Measurements from ENCODE around the gene ABHD4. TPM values are rescaled to one million over a fixed set of nuclear protein-coding genes. Genes with fewer than 3 reads are reported as not detected.
A peak's percentile ranks its signal among the peaks of the same experiment; 100 is the strongest.

ABHD4 gene
- polyA plus RNA-seq, 2 of the 4 experiments (the other 2 are of a cell fraction) = 58.3 to 70.7 TPM

DNA sequence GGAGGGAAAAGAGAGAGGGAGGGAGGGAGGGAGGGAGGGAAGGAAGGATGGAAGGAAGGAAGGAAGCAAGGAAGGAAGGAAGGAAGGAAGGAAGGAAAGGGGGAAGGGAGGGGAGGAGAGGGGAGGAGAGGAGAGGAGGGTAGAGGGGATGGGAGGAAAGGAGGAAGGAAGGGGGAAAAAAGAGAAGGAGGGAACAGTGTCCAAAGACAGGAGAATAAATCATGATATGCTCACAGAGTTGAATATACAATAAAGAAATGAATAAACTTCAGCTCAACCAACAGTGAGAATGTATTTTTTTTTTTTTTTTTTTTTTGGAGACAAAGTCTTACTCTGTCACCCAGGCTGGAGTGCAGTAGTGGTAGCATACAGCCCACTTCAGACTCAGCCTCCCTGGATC lies 42.1 kb downstream of the ABHD4 start:
- CTCF ChIA-PET = interaction anchor here (0.6 to 15.5 kb wide), 5 partner anchors 15 to 260 kb away, joined by 3 to 376 read pairs (median 4); no protein-coding TSS in a partner anchor
- H3K4me1 ChIP-seq = peaks cover 21% of the 10 kb centered on the region; the same call in 2 of the 3 replicates
- no peak overlapping the region for H3K27ac ChIP-seq
- DNase-seq (ENCODE audit: low read depth in 1 of 2, low spot score in 1 of 2) (no peak), ATAC-seq (no peak), FAIRE-seq (no peak)
- POLR2A ChIA-PET = no interaction called here
- no peak overlapping the region for H3K4me3 ChIP-seq
- TF ChIP-seq CBX2 (IDR thresholded peaks at IDR 0.05; ENCODE audit: borderline replicate concordance, low read depth) (no peak), ZFP36 (IDR thresholded peaks at IDR 0.05; ENCODE audit: borderline replicate concordance, partially characterized antibody) (no peak), KDM5A (IDR thresholded peaks at IDR 0.05) (no peak), FOXS1 (CRISPR knock-in tag; IDR thresholded peaks at IDR 0.05) (no peak), EHMT2 (IDR thresholded peaks at IDR 0.05; ENCODE audit: low read depth) (no peak), FOSB (CRISPR knock-in tag; IDR thresholded peaks at IDR 0.05) (no peak), FOSL2 (IDR thresholded peaks at IDR 0.05) (no peak), FOSL2 (CRISPR knock-in tag; IDR thresholded peaks at IDR 0.05) (no peak), JUN (IDR thresholded peaks at IDR 0.05) (no peak), SREBF2 (IDR thresholded peaks at IDR 0.05) (no peak), MYC (IDR thresholded peaks at IDR 0.05; ENCODE audit: borderline replicate concordance, low read length) (no peak), POLR2AphosphoS2 (conservative IDR thresholded peaks at IDR 0.05; ENCODE audit: low read length) (no peak), CBX8 (IDR thresholded peaks at IDR 0.05) (no peak)
- TF ChIP-seq, protein P1, sequence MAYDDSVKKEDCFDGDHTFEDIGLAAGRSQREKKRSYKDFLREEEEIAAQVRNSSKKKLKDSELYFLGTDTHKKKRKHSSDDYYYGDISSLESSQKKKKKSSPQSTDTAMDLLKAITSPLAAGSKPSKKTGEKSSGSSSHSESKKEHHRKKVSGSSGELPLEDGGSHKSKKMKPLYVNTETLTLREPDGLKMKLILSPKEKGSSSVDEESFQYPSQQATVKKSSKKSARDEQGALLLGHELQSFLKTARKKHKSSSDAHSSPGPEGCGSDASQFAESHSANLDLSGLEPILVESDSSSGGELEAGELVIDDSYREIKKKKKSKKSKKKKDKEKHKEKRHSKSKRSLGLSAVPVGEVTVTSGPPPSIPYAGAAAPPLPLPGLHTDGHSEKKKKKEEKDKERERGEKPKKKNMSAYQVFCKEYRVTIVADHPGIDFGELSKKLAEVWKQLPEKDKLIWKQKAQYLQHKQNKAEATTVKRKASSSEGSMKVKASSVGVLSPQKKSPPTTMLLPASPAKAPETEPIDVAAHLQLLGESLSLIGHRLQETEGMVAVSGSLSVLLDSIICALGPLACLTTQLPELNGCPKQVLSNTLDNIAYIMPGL (CRISPR knock-in tag; IDR thresholded peaks at IDR 0.05; ENCODE audit: borderline replicate concordance) = no peak
- H3K9me3 ChIP-seq = no peaks in the 10 kb centered on the region
- H3K4me2 ChIP-seq = no peak overlapping the region

DNA sequence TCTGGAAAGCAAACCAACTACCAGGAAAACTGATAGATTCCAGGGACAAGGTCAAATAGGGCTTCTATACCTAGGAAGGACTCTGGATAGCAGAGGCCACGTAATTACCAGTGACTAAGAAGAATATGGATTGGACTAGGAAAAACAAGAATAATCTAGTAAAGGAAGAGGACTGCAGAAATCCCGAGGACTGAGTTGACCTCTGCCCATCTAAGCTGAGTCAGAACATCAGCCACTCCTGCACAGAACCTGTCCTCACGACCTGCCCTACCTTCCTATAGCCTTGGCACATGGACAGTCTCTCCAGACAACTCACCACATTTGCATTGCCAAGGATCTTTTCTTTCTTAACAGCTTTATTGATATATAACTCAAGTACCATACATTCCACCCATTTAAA lies 43.7 kb downstream of the ABHD4 start:
- peak overlapping the region; percentile 33; the same call in 2 of the 3 replicates for H3K4me2 ChIP-seq
- TF ChIP-seq FOSB (CRISPR knock-in tag; IDR thresholded peaks at IDR 0.05) = no peak
- no peak for TF ChIP-seq KDM5A (IDR thresholded peaks at IDR 0.05)
- no peak for TF ChIP-seq EP300 (IDR thresholded peaks at IDR 0.05)
- no peak for TF ChIP-seq EHF (CRISPR knock-in tag; IDR thresholded peaks at IDR 0.05)
- no peak for TF ChIP-seq RAD21 (conservative IDR thresholded peaks at IDR 0.05 in 1 of 2, IDR thresholded peaks at IDR 0.05 in 1 of 2)
- no peak for TF ChIP-seq TFCP2L1 (CRISPR knock-in tag; IDR thresholded peaks at IDR 0.05)
- 2% methylated on average over 3 of the region's 3 CpGs for WGBS (ENCODE audit: missing lambda C conversion rate)
- DNase-seq (ENCODE audit: low read depth in 1 of 2, low spot score in 1 of 2) (peak; percentile 25 to 50), FAIRE-seq (no peak), ATAC-seq (peak; percentile 67 to 73; a peak in 5 of 6 replicates)
- H3K9me3 ChIP-seq = no peaks in the 10 kb centered on the region
- no peak overlapping the region for H3K4me3 ChIP-seq
- peaks cover 32% of the 10 kb centered on the region for H3K4me1 ChIP-seq
- ChIA-PET POLR2A (interaction anchor here (1.5 kb wide), 1 partner anchor 52 kb away, joined by 4 read pairs; no protein-coding TSS in a partner anchor), CTCF (interaction anchor here (0.6 to 15.5 kb wide), 6 partner anchors 11 to 563 kb away, joined by 3 to 376 read pairs (median 4); partner anchors contain the start of gene DAD1)
- H3K27ac ChIP-seq = peak overlapping the region; percentile 17 to 40; a peak in 2 of 6 replicates

DNA sequence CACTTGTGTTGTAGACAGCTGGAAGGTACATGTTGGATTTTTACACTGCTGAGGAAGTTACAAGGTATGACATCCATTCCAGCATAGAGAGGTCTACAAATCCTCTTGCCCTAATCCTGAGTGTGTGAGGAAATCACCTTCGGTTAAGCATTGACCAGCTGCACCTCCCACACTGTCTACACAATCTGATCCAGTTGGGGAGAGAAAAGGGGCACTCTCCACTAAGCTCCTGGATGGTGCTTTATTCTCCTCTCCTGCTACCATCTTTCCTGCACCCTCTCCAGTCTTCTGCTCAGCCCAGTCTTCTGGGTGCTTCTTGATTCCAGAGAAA lies 46.2 kb downstream of the ABHD4 start, which contains the start of gene OR6J1:
Gene OR6J1, minus strand, starts transcription at position 48 of the 331 bp plus-strand sequence. CDS start 9,541 bp downstream, outside the sequence.
- H3K4me1 ChIP-seq = peaks cover 41% of the 10 kb centered on the region
- CTCF ChIA-PET = interaction anchor here (0.5 to 15.5 kb wide), 21 partner anchors 8 to 333 kb away, joined by 3 to 376 read pairs (median 4); partner anchors contain the start of genes ABHD4 and DAD1
- no peak within 1 kb of the TSS; the same call in 2 of the 3 replicates for H3K4me2 ChIP-seq
- H3K27ac ChIP-seq = peak within 1 kb of the TSS; percentile 79 to 80; a peak in 5 of 6 replicates
- FAIRE-seq (no peak), ATAC-seq (peak; percentile 44 to 57; a peak in 3 of 6 replicates), DNase-seq (ENCODE audit: low read depth in 1 of 2, low spot score in 1 of 2) (no peak)
- H3K4me3 ChIP-seq = no peak within 1 kb of the TSS
- 33% methylated on average over 1 of the region's 1 CpG for WGBS (ENCODE audit: missing lambda C conversion rate)
- POLR2A ChIA-PET = interaction anchor here (0.7 kb wide), 2 partner anchors 74 to 1470 kb away, joined by 4 to 5 read pairs; no protein-coding TSS in a partner anchor
- TF ChIP-seq BHLHE40 (IDR thresholded peaks at IDR 0.05; ENCODE audit: low read depth, low read length) = no peak
- TF ChIP-seq MAZ (IDR thresholded peaks at IDR 0.05; ENCODE audit: borderline replicate concordance, low read depth, low read length) = no peak
- no peak for TF ChIP-seq MAFK (IDR thresholded peaks at IDR 0.05; ENCODE audit: partially characterized antibody)
- TF ChIP-seq, protein P2, sequence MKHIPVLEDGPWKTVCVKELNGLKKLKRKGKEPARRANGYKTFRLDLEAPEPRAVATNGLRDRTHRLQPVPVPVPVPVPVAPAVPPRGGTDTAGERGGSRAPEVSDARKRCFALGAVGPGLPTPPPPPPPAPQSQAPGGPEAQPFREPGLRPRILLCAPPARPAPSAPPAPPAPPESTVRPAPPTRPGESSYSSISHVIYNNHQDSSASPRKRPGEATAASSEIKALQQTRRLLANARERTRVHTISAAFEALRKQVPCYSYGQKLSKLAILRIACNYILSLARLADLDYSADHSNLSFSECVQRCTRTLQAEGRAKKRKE (CRISPR knock-in tag; IDR thresholded peaks at IDR 0.05; ENCODE audit: low read depth) = no peak
- TF ChIP-seq EHF (CRISPR knock-in tag; IDR thresholded peaks at IDR 0.05) = no peak
- no peak for TF ChIP-seq RCOR1 (IDR thresholded peaks at IDR 0.05; ENCODE audit: low read depth, low read length)
- TF ChIP-seq, protein P3, sequence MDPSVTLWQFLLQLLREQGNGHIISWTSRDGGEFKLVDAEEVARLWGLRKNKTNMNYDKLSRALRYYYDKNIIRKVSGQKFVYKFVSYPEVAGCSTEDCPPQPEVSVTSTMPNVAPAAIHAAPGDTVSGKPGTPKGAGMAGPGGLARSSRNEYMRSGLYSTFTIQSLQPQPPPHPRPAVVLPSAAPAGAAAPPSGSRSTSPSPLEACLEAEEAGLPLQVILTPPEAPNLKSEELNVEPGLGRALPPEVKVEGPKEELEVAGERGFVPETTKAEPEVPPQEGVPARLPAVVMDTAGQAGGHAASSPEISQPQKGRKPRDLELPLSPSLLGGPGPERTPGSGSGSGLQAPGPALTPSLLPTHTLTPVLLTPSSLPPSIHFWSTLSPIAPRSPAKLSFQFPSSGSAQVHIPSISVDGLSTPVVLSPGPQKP (IDR thresholded peaks at IDR 0.05; ENCODE audit: low read depth, low read length) = no peak
- TF ChIP-seq ZNF302 (CRISPR knock-in tag; IDR thresholded peaks at IDR 0.05) = no peak
- TF ChIP-seq MYC (IDR thresholded peaks at IDR 0.05; ENCODE audit: borderline replicate concordance, low read length) = no peak
- no peak for TF ChIP-seq EP300 (IDR thresholded peaks at IDR 0.05)
- TF ChIP-seq CEBPB (IDR thresholded peaks at IDR 0.05) = no peak
- no peak for TF ChIP-seq KDM5A (IDR thresholded peaks at IDR 0.05)
- TF ChIP-seq NR3C1 (IDR thresholded peaks at IDR 0.05) = no peak
- TF ChIP-seq CBX8 (IDR thresholded peaks at IDR 0.05) = no peak
- TF ChIP-seq RNF2 (IDR thresholded peaks at IDR 0.05; ENCODE audit: borderline replicate concordance, low read depth) = no peak
- no peak for TF ChIP-seq CBX2 (IDR thresholded peaks at IDR 0.05; ENCODE audit: borderline replicate concordance, low read depth)
- TF ChIP-seq FOXS1 (CRISPR knock-in tag; IDR thresholded peaks at IDR 0.05) = no peak
- TF ChIP-seq KDM1A (IDR thresholded peaks at IDR 0.05; ENCODE audit: low read depth) = no peak
- TF ChIP-seq, protein P4, sequence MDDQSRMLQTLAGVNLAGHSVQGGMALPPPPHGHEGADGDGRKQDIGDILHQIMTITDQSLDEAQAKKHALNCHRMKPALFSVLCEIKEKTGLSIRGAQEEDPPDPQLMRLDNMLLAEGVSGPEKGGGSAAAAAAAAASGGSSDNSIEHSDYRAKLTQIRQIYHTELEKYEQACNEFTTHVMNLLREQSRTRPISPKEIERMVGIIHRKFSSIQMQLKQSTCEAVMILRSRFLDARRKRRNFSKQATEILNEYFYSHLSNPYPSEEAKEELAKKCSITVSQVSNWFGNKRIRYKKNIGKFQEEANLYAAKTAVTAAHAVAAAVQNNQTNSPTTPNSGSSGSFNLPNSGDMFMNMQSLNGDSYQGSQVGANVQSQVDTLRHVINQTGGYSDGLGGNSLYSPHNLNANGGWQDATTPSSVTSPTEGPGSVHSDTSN (IDR thresholded peaks at IDR 0.05) = no peak
- TF ChIP-seq HOXB13 (CRISPR knock-in tag; IDR thresholded peaks at IDR 0.05; ENCODE audit: low read depth) = no peak
- H3K9me3 ChIP-seq = no peaks in the 10 kb centered on the region

Measured in A549 (cell line).